DND-41 (cell line): Measurements from ENCODE around the gene TRIM29.
A peak's percentile ranks its signal among the peaks of the same experiment; 100 is the strongest.

Experiments used
- ATAC-seq: fragments of 200-7000 bp; cut with Tn5 transposase; 3 replicates; pipeline ENCODE4 v1.9.1; 2021; ENCODE audit warnings: low read depth; ENCODE audit not compliant: insufficient read depth
- DNase-seq: peaks from one replicate; pipeline ENCODE4 v3.0.0-alpha.2; 2020
- H2AFZ ChIP-seq: 2 replicates; pipeline ENCODE4 v1.6.0; 2012; ENCODE audit warnings: low read depth, low read length
- H3K27ac ChIP-seq: 2 replicates; pipeline ENCODE4 v1.5.1; 2012; ENCODE audit warnings: low read length, inconsistent platforms
- H3K27me3 ChIP-seq: fragments of 200-600 bp; sonication (generic); 2 replicates; pipeline ENCODE4 v1.6.0; 2012; ENCODE audit warnings: low read length, mild to moderate bottlenecking, inconsistent platforms; ENCODE audit not compliant: insufficient read depth, poor library complexity
- H3K36me3 ChIP-seq: 2 replicates; pipeline ENCODE4 v1.5.1; 2012; ENCODE audit warnings: low read length, inconsistent platforms; ENCODE audit not compliant: insufficient read depth
- H3K4me1 ChIP-seq: 2 replicates; pipeline ENCODE4 v1.5.1; 2012; ENCODE audit warnings: mild to moderate bottlenecking, low read length; ENCODE audit not compliant: insufficient read depth
- H3K4me2 ChIP-seq: 2 replicates; pipeline ENCODE4 v1.6.0; 2012; ENCODE audit warnings: mild to moderate bottlenecking, moderate library complexity, low read length, inconsistent platforms; ENCODE audit not compliant: insufficient read depth
- H3K4me3 ChIP-seq, 2 experiments: fragments of 200-600 bp in 1 of 2; shearing (Covaris generic) in 1 of 2; 2 replicates each; pipeline ENCODE4 v1.5.1; 2012 to 2016; ENCODE audit warnings: inconsistent platforms in 2 of 2, low read length in 2 of 2, mild to moderate bottlenecking in 2 of 2, low read depth in 1 of 2, moderate library complexity in 1 of 2
- H3K79me2 ChIP-seq: 2 replicates; pipeline ENCODE4 v1.6.0; 2012; ENCODE audit warnings: low read length, inconsistent platforms; ENCODE audit not compliant: insufficient read depth
- H3K9ac ChIP-seq: 2 replicates; pipeline ENCODE4 v1.6.0; 2012; ENCODE audit warnings: low read depth, mild to moderate bottlenecking, inconsistent platforms, low read length, moderate library complexity
- H3K9me3 ChIP-seq: 2 replicates; pipeline ENCODE4 v1.5.1; 2012; ENCODE audit warnings: low read length, moderate library complexity, mild to moderate bottlenecking, inconsistent platforms; ENCODE audit not compliant: insufficient read depth, severe bottlenecking
- H4K20me1 ChIP-seq: 2 replicates; pipeline ENCODE4 v1.6.0; 2012; ENCODE audit warnings: low read length; ENCODE audit not compliant: insufficient read depth
- CTCF ChIP-seq: IDR thresholded peaks from 2 replicates; pipeline ENCODE4 v1.5.1; 2012; ENCODE audit warnings: borderline replicate concordance, low read length, moderate library complexity, mild to moderate bottlenecking; ENCODE audit not compliant: poor library complexity, severe bottlenecking; ENCODE audit errors: extremely low read depth
- EZH2 ChIP-seq: IDR thresholded peaks from 3 replicates; pipeline ENCODE4 v1.6.1; 2012; ENCODE audit warnings: borderline replicate concordance, low read depth, mild to moderate bottlenecking, moderate library complexity, low read length, inconsistent platforms; ENCODE audit not compliant: severe bottlenecking

TRIM29 gene

GRCh38 chr11:120173019-120173705, 35.2 kb upstream of the TRIM29 start:
- no peaks in the 10 kb centered on the region for H3K36me3 ChIP-seq
- no peak overlapping the region for H3K9ac ChIP-seq
- no peak overlapping the region for H3K27ac ChIP-seq
- no peaks in the 10 kb centered on the region for H3K9me3 ChIP-seq
- no peak overlapping the region for H3K4me3 ChIP-seq
- ATAC-seq (no peak), DNase-seq (no peak)
- H3K27me3 ChIP-seq: peaks cover 41% of the 10 kb centered on the region
- H2AFZ ChIP-seq: no peak overlapping the region
- no peaks in the 10 kb centered on the region for H3K79me2 ChIP-seq
- no peaks in the 10 kb centered on the region for H3K4me1 ChIP-seq
- TF ChIP-seq EZH2: no peak
- TF ChIP-seq CTCF: no peak
- H3K4me2 ChIP-seq: no peak overlapping the region
- peaks cover 7% of the 10 kb centered on the region; the same call in 1 of the 2 replicates for H4K20me1 ChIP-seq

- Histone ChIP-seq H3K27ac (no peak overlapping the region), H3K4me2 (no peak overlapping the region), H3K27me3 (peaks cover 41% of the 10 kb centered on the region), H3K4me1 (no peaks in the 10 kb centered on the region), H3K9me3 (no peaks in the 10 kb centered on the region), H3K4me3 (no peak overlapping the region), H3K79me2 (no peaks in the 10 kb centered on the region), H2AFZ (no peak overlapping the region), H3K9ac (no peak overlapping the region), H4K20me1 (peaks cover 7% of the 10 kb centered on the region; the same call in 1 of the 2 replicates), H3K36me3 (no peaks in the 10 kb centered on the region)
- DNase-seq (peak; percentile 22), ATAC-seq (peak; percentile 66; the same call in 1 of the 3 replicates)
- TF ChIP-seq EZH2: no peak
- TF ChIP-seq CTCF: peak; percentile 72
Measured at GRCh38 chr11:120172054-120172911, 34.4 kb upstream of the TRIM29 start.

GRCh38 chr11:120170741-120171261, 32.9 kb upstream of the TRIM29 start:
- H3K4me1 ChIP-seq: no peaks in the 10 kb centered on the region
- H3K4me2 ChIP-seq: no peak overlapping the region
- no peak overlapping the region for H3K27ac ChIP-seq
- H3K79me2 ChIP-seq: no peaks in the 10 kb centered on the region
- peaks cover 7% of the 10 kb centered on the region; the same call in 1 of the 2 replicates for H4K20me1 ChIP-seq
- DNase-seq: no peak
- no peaks in the 10 kb centered on the region for H3K36me3 ChIP-seq
- peaks cover 31% of the 10 kb centered on the region for H3K27me3 ChIP-seq
- H2AFZ ChIP-seq: no peak overlapping the region
- H3K9ac ChIP-seq: no peak overlapping the region
- no peaks in the 10 kb centered on the region for H3K9me3 ChIP-seq
- no peak for ATAC-seq
- H3K4me3 ChIP-seq: no peak overlapping the region
- TF ChIP-seq EZH2 (no peak), CTCF (no peak)
